NT2/D1 (cell line): Measurements from ENCODE around the gene CDC42EP5.
A peak's percentile ranks its signal among the peaks of the same experiment; 100 is the strongest.

Experiments used
- DNase-seq: peaks from one replicate; pipeline ENCODE4 v3.0.0-alpha.2; 2011; ENCODE audit warnings: low read depth, low spot score
- H3K27me3 ChIP-seq: 2 replicates; pipeline ENCODE4 v1.6.0; 2011; ENCODE audit warnings: mild to moderate bottlenecking; ENCODE audit not compliant: insufficient read length, insufficient read depth
- H3K36me3 ChIP-seq: 2 replicates; pipeline ENCODE4 v1.6.1; 2011; ENCODE audit warnings: mild to moderate bottlenecking, low read length, mixed read lengths; ENCODE audit not compliant: insufficient read depth, insufficient read length
- H3K4me1 ChIP-seq: 2 replicates; pipeline ENCODE4 v1.5.1; 2011; ENCODE audit not compliant: insufficient read depth, insufficient read length
- H3K4me3 ChIP-seq: 2 replicates; pipeline ENCODE4 v1.5.1; 2011; ENCODE audit warnings: low read depth; ENCODE audit not compliant: insufficient read length
- H3K9ac ChIP-seq: 2 replicates; pipeline ENCODE4 v1.6.0; 2011; ENCODE audit warnings: low read depth; ENCODE audit not compliant: insufficient read length
- H3K9me3 ChIP-seq: 2 replicates; pipeline ENCODE4 v1.5.1; 2011; ENCODE audit warnings: mild to moderate bottlenecking, low read length; ENCODE audit not compliant: insufficient read depth
- SUZ12 ChIP-seq: IDR thresholded peaks from 2 replicates; pipeline ENCODE4 v1.6.1; 2011; ENCODE audit not compliant: insufficient read length, insufficient read depth; ENCODE audit errors: extremely low read depth
- YY1 ChIP-seq: IDR thresholded peaks from 2 replicates; pipeline ENCODE4 v1.6.1; 2011; ENCODE audit not compliant: insufficient read length, insufficient read depth
- ZNF274 ChIP-seq: IDR thresholded peaks from 2 replicates; pipeline ENCODE4 v1.6.1; 2011; ENCODE audit warnings: mild to moderate bottlenecking, low read depth, low read length

Gene CDC42EP5

DNA sequence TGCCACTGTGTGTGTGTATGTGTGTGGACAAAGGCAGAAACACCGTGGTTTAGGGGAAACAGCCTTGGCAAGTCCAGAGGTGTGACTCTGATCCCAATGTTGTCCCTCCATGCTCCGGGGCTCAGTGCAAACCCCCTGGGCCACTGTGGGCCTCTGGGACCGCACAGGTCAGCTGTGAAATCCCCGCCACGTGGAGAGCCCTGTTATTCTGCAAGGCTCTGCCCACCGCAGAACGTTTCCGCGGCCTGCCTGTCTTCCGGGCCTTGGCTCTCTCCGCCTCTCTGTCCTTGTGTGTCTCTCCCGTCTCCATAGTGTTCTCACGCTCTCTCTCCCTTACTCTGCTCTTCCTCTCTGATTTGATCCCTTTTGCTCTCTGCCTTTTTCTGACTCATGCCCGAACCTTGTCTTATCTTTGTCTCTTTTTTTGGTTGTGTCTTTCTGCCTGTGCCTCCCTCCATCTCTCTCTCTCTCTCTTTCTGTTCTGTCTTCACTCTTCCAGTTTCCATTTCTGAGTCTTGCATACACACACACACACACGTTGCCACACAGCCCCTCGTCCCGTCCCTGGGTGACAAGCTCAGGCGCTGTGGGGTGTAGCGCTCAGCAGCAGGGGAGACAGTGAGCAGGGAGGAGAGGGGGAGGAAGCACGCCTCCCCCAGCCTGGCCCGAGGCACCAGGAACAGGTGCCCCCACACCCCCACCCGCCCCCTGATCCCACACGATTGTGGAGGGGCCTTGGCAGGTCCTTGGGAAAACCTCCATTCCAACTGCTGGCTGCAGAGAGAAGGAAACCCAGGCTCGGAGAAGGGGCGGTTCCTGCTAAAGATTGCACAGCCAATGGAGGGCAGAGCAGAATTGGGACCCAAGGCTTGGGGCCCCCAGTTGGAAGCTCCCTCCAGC, 54.8 kb downstream of the CDC42EP5 start:
- Histone ChIP-seq H3K9ac (peak overlapping the region; percentile 68), H3K4me3 (no peak overlapping the region)

DNA sequence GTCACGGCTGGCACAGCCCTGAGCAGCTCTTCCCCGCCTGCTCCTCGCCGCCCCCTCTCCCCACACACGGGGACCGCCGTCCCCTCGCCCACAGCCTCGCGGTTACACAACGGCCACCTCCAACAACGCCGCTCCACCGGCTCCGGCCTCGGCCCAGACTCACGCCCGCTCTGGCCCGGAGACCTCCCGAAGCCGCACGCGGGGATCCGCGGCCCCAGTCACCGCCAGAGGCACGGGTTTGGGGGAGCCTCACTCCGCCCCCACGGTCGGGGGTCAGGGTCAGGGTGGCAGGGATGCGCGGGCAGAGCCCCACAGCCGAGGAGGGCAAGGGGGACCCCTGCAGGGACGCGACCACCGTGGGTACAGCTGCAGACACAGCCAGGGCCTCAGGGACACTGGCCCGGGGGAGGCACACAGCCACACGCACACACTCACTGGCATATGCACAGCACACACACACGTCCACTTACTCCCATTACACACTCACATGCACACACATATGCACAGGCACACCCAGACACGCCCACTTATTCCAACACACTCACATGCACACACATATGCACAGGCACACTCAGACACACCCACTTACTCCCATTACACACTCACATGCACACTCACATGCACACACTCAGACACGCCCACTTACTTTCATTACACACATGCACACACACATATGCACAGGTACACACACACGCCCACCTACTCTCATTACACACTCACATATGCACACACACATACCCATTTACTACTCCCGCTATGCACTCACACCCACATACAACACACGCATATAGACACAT, 56.2 kb downstream of the CDC42EP5 start:
- TF ChIP-seq YY1 = no peak
- no peak for TF ChIP-seq SUZ12
- no peak for TF ChIP-seq ZNF274
- H3K4me1 ChIP-seq = peaks cover 14% of the 10 kb centered on the region
- H3K27me3 ChIP-seq = peaks cover 47% of the 10 kb centered on the region
- peaks cover 11% of the 10 kb centered on the region; the same call in 1 of the 2 replicates for H3K9me3 ChIP-seq
- H3K36me3 ChIP-seq = no peaks in the 10 kb centered on the region
- peak overlapping the region; percentile 61 for H3K9ac ChIP-seq
- no peak for DNase-seq
- no peak overlapping the region for H3K4me3 ChIP-seq

More for the DNA sequence above, 54.8 kb downstream of the CDC42EP5 start:
- no peak for DNase-seq
- peaks cover 11% of the 10 kb centered on the region; the same call in 1 of the 2 replicates for H3K9me3 ChIP-seq
- H3K36me3 ChIP-seq = no peaks in the 10 kb centered on the region
- peaks cover 19% of the 10 kb centered on the region for H3K4me1 ChIP-seq
- no peak for TF ChIP-seq YY1
- TF ChIP-seq SUZ12 = no peak
- TF ChIP-seq ZNF274 = no peak
- peaks cover 41% of the 10 kb centered on the region for H3K27me3 ChIP-seq

DNA sequence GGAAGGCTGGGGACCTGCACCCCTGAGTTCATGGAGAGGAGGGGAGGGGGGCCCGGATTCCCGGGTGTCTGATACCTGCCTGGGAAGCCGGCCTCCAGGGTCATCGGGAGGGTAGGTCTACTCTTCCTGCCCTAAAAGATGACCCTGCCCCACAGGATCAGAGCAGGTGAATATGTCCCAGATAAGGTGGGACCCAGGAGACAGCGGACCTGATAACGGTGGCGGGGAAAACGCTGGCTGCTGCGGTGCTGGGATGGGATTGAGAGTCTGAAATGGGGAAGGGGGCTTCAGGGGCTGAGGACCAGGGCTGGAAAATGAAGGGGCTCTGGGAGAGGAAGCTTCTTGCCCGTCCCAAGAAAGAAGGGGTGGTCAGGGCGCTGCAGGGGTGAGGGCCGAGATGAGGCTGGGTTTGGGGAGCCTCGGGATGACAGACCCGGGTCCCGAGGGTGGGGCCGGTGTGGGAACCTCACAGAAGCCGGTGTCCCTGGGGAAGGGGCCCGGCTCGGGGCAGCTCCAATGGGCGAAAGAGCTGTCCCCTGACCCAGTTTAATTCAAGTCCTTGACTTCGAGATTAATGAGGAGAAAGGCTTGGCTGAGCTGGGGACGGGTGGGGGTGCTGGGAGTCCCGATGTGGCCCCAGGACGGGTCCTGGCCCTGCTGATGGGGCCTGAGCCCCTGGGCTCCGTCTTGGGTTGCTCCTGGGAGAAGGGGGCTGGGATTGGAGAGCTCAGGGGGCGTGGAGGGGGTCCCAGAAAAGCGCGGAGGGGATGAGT, 57.0 kb downstream of the CDC42EP5 start:
- Histone ChIP-seq H3K9ac (peak overlapping the region; percentile 61), H3K4me1 (peaks cover 6% of the 10 kb centered on the region)

DNA sequence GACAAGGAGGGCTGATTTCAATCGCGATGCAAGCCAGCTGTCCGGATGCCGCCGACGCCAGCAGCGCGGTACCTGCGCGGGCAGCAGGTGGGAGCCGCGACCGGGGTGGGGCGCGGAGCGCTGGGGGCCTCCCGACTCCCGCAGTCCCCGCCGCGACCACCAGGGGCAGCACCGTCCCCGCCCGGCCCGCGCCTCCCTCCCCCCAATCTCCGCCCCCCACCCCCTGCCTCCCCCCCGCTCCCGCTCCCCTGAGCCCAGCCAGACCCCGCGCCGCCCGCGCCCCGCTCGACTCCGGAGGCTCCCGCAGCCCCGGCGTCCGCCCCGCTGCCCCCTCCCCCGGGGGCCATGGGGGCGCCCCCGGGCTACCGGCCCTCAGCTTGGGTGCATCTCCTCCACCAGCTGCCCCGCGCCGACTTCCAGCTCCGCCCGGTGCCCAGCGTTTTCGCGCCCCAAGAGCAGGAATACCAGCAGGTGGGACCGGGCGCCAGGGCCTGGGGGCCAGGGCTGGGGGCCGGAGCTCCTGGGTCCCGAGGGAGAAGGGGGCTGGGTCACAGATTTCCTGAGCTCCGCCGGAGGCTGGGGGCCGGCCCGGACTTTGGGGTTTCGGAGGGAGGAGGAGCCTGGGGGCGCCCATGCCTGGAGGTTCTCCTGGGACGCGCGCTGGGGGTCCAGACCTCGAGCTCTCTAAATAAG, 57.7 kb downstream of the CDC42EP5 start, which contains the start of gene TTYH1:
Gene TTYH1 (plus strand): TSS at position 257 of the 693 bp plus-strand sequence. CDS start 89 bp downstream, at position 346.
- H3K9ac ChIP-seq = peak within 1 kb of the TSS; percentile 61
- H3K27me3 ChIP-seq = peaks cover 53% of the 10 kb centered on the region
- H3K4me3 ChIP-seq = peak within 1 kb of the TSS; percentile 43
- H3K4me1 ChIP-seq = peaks cover 6% of the 10 kb centered on the region
- no peak for DNase-seq
- H3K36me3 ChIP-seq = no peaks in the 10 kb centered on the region
- peaks cover 11% of the 10 kb centered on the region; the same call in 1 of the 2 replicates for H3K9me3 ChIP-seq
- no peak for TF ChIP-seq YY1
- no peak for TF ChIP-seq SUZ12

More for the DNA sequence above, 57.0 kb downstream of the CDC42EP5 start:
- TF ChIP-seq ZNF274 (no peak), SUZ12 (no peak), YY1 (no peak)
- H3K4me3 ChIP-seq = peak overlapping the region; percentile 43
- H3K9me3 ChIP-seq = peaks cover 11% of the 10 kb centered on the region; the same call in 1 of the 2 replicates
- DNase-seq = no peak
- no peaks in the 10 kb centered on the region for H3K36me3 ChIP-seq
- H3K27me3 ChIP-seq = peaks cover 51% of the 10 kb centered on the region
